Astrocyte (in vitro differentiated cells and primary cell): ENCODE results near the gene ARAP2. TPM values are rescaled to one million over a fixed set of nuclear protein-coding genes. Genes with fewer than 3 reads are reported as not detected.

Experiments used
- DNase-seq: peaks from one replicate; pipeline ENCODE4 v3.0.0-alpha.2; 2010; ENCODE audit warnings: low read depth
- FAIRE-seq: peaks from 2 replicates; lab custom pipeline; 2011; peaks lifted over from hg19 to GRCh38; lab: Jason Lieb, UNC
- H2AFZ ChIP-seq: 2 replicates; pipeline ENCODE4 v1.6.0; 2012; ENCODE audit warnings: low read depth, low read length, inconsistent platforms
- H3K27ac ChIP-seq: 2 replicates; pipeline ENCODE4 v1.5.1; 2011; ENCODE audit warnings: low read depth, low read length, inconsistent platforms
- H3K27me3 ChIP-seq: 2 replicates; pipeline ENCODE4 v1.6.0; 2011; ENCODE audit warnings: low read length, inconsistent platforms; ENCODE audit not compliant: insufficient read depth
- H3K36me3 ChIP-seq: 2 replicates; pipeline ENCODE4 v1.5.1; 2011; ENCODE audit warnings: low read length, inconsistent platforms; ENCODE audit not compliant: insufficient read depth
- H3K4me1 ChIP-seq: 2 replicates; pipeline ENCODE4 v1.5.1; 2011; ENCODE audit warnings: low read length, inconsistent platforms; ENCODE audit not compliant: insufficient read depth
- H3K4me2 ChIP-seq: 2 replicates; pipeline ENCODE4 v1.6.0; 2012; ENCODE audit warnings: low read length, inconsistent platforms
- H3K4me3 ChIP-seq: 2 replicates; pipeline ENCODE4 v1.5.1; 2011; ENCODE audit warnings: low read depth, mild to moderate bottlenecking, low read length, inconsistent platforms; ENCODE audit not compliant: insufficient read depth
- H3K79me2 ChIP-seq: 2 replicates; pipeline ENCODE4 v1.6.0; 2012; ENCODE audit warnings: mild to moderate bottlenecking, low read length, inconsistent platforms; ENCODE audit not compliant: insufficient read depth
- H3K9ac ChIP-seq: 2 replicates; pipeline ENCODE4 v1.6.0; 2012; ENCODE audit warnings: mild to moderate bottlenecking, low read length, inconsistent platforms
- H3K9me3 ChIP-seq: 2 replicates; pipeline ENCODE4 v1.5.1; 2012; ENCODE audit warnings: low read depth, mild to moderate bottlenecking, low read length, inconsistent platforms; ENCODE audit not compliant: insufficient read depth
- H4K20me1 ChIP-seq: 2 replicates; pipeline ENCODE4 v1.6.0; 2012; ENCODE audit warnings: low read length, inconsistent platforms; ENCODE audit not compliant: insufficient read depth
- H3K27ac Mint-ChIP-seq: one replicate; pipeline ENCODE4 v1.8.0; 2021; ENCODE audit warnings: mild to moderate bottlenecking, mixed read lengths; ENCODE audit not compliant: unreplicated experiment
- H3K27me3 Mint-ChIP-seq: one replicate; pipeline ENCODE4 v1.8.0; 2021; ENCODE audit warnings: low read depth, mixed read lengths; ENCODE audit not compliant: unreplicated experiment
- H3K36me3 Mint-ChIP-seq: one replicate; pipeline ENCODE4 v1.8.0; 2021; ENCODE audit warnings: low read depth, mixed read lengths; ENCODE audit not compliant: unreplicated experiment
- H3K4me1 Mint-ChIP-seq: one replicate; pipeline ENCODE4 v1.8.0; 2021; ENCODE audit warnings: low read depth, mixed read lengths; ENCODE audit not compliant: unreplicated experiment
- H3K4me3 Mint-ChIP-seq: one replicate; pipeline ENCODE4 v1.8.0; 2021; ENCODE audit warnings: mild to moderate bottlenecking, moderate library complexity, mixed read lengths; ENCODE audit not compliant: unreplicated experiment
- H3K9me3 Mint-ChIP-seq: one replicate; pipeline ENCODE4 v1.8.0; 2021; ENCODE audit warnings: mild to moderate bottlenecking, mixed read lengths; ENCODE audit not compliant: unreplicated experiment
- CTCF ChIP-seq: IDR thresholded peaks from 2 replicates; pipeline ENCODE4 v1.5.1; 2011; ENCODE audit warnings: low read depth, mild to moderate bottlenecking, inconsistent platforms, low read length, moderate library complexity; ENCODE audit not compliant: insufficient read depth
- EZH2 ChIP-seq: IDR thresholded peaks from 2 replicates; pipeline ENCODE4 v1.6.1; 2012; ENCODE audit warnings: mild to moderate bottlenecking, low read length, inconsistent platforms; ENCODE audit not compliant: insufficient read depth
- total RNA-seq: library from RNA; stranded (reverse); gene quantifications from 2 replicates; pipeline ENCODE4 v1.2.1, GENCODE V29; 2021

The ARAP2 gene
- total RNA-seq, 1 donor from 2014 or later: 9.6 TPM

GRCh38 chr4:36255577-36255976 is 11.3 kb upstream of the ARAP2 start:
- no peak overlapping the region for H3K4me3 Mint-ChIP-seq
- Histone ChIP-seq H3K27me3 (no peaks in the 10 kb centered on the region), H3K9ac (no peak overlapping the region), H3K4me2 (no peak overlapping the region), H3K27ac (no peak overlapping the region), H3K9me3 (no peaks in the 10 kb centered on the region), H3K4me1 (no peaks in the 10 kb centered on the region), H3K79me2 (no peaks in the 10 kb centered on the region), H3K4me3 (no peak overlapping the region), H3K36me3 (no peaks in the 10 kb centered on the region), H4K20me1 (no peaks in the 10 kb centered on the region), H2AFZ (no peak overlapping the region)
- no peaks in the 10 kb centered on the region for H3K4me1 Mint-ChIP-seq
- DNase-seq: no peak
- FAIRE-seq: no peak
- TF ChIP-seq EZH2 (no peak), CTCF (no peak)
- H3K9me3 Mint-ChIP-seq: no peaks in the 10 kb centered on the region
- H3K36me3 Mint-ChIP-seq: no peaks in the 10 kb centered on the region
- H3K27me3 Mint-ChIP-seq: no peaks in the 10 kb centered on the region
- no peak overlapping the region for H3K27ac Mint-ChIP-seq

- FAIRE-seq (no peak), DNase-seq (no peak)
- Histone ChIP-seq H4K20me1 (no peaks in the 10 kb centered on the region), H3K9ac (no peak overlapping the region), H3K4me3 (no peak overlapping the region), H3K79me2 (no peaks in the 10 kb centered on the region), H3K27me3 (no peaks in the 10 kb centered on the region), H3K9me3 (no peaks in the 10 kb centered on the region), H3K4me2 (no peak overlapping the region), H3K4me1 (no peaks in the 10 kb centered on the region), H3K27ac (no peak overlapping the region), H3K36me3 (no peaks in the 10 kb centered on the region), H2AFZ (no peak overlapping the region)
- TF ChIP-seq EZH2: no peak
- TF ChIP-seq CTCF: no peak
- Mint-ChIP-seq H3K27ac (no peak overlapping the region), H3K9me3 (no peaks in the 10 kb centered on the region), H3K27me3 (no peaks in the 10 kb centered on the region), H3K4me1 (no peaks in the 10 kb centered on the region), H3K36me3 (no peaks in the 10 kb centered on the region), H3K4me3 (no peak overlapping the region)
Measured at GRCh38 chr4:36254371-36254770, 10.1 kb upstream of the ARAP2 start.

GRCh38 chr4:36251983-36252382 is 7.7 kb upstream of the ARAP2 start:
- H3K4me2 ChIP-seq: no peak overlapping the region
- FAIRE-seq (no peak), DNase-seq (no peak)
- H3K9me3 ChIP-seq: no peaks in the 10 kb centered on the region
- TF ChIP-seq EZH2: no peak
- TF ChIP-seq CTCF: no peak
- H3K27me3 Mint-ChIP-seq: no peaks in the 10 kb centered on the region
- H2AFZ ChIP-seq: no peak overlapping the region
- no peaks in the 10 kb centered on the region for H4K20me1 ChIP-seq
- no peaks in the 10 kb centered on the region for H3K79me2 ChIP-seq
- H3K9me3 Mint-ChIP-seq: no peaks in the 10 kb centered on the region
- no peak overlapping the region for H3K9ac ChIP-seq
- H3K36me3 Mint-ChIP-seq: no peaks in the 10 kb centered on the region
- H3K36me3 ChIP-seq: no peaks in the 10 kb centered on the region
- H3K27me3 ChIP-seq: no peaks in the 10 kb centered on the region
- H3K27ac ChIP-seq: no peak overlapping the region
- no peaks in the 10 kb centered on the region for H3K4me1 Mint-ChIP-seq
- no peak overlapping the region for H3K4me3 Mint-ChIP-seq
- H3K27ac Mint-ChIP-seq: no peak overlapping the region
- H3K4me3 ChIP-seq: no peak overlapping the region
- H3K4me1 ChIP-seq: no peaks in the 10 kb centered on the region
